Left forelimb (tissue), 1 donor: ENCODE measurements around the gene CREG2.

ENCODE experiments used
- DNase-seq: peaks from one replicate; pipeline ENCODE4 v3.0.0-alpha.2; 2018; ENCODE audit warnings: low spot score

Gene CREG2, protein sequence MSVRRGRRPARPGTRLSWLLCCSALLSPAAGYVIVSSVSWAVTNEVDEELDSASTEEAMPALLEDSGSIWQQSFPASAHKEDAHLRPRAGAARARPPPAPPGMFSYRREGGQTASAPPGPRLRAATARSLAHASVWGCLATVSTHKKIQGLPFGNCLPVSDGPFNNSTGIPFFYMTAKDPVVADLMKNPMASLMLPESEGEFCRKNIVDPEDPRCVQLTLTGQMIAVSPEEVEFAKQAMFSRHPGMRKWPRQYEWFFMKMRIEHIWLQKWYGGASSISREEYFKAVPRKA

GRCh38 chr2:101387151-101387834 is at the start of gene CREG2:
Gene CREG2 (minus strand): TSS chr2:101387503. CDS start chr2:101387457, 46 bp downstream.
- DNase-seq = peak; percentile 74

GRCh38 chr2:101435001-101435862 is 47.9 kb upstream of the CREG2 start:
- peak; percentile 70 for DNase-seq

- DNase-seq = no peak
Observed at GRCh38 chr2:101433465-101433864, 46.2 kb upstream of the CREG2 start.

DNA sequence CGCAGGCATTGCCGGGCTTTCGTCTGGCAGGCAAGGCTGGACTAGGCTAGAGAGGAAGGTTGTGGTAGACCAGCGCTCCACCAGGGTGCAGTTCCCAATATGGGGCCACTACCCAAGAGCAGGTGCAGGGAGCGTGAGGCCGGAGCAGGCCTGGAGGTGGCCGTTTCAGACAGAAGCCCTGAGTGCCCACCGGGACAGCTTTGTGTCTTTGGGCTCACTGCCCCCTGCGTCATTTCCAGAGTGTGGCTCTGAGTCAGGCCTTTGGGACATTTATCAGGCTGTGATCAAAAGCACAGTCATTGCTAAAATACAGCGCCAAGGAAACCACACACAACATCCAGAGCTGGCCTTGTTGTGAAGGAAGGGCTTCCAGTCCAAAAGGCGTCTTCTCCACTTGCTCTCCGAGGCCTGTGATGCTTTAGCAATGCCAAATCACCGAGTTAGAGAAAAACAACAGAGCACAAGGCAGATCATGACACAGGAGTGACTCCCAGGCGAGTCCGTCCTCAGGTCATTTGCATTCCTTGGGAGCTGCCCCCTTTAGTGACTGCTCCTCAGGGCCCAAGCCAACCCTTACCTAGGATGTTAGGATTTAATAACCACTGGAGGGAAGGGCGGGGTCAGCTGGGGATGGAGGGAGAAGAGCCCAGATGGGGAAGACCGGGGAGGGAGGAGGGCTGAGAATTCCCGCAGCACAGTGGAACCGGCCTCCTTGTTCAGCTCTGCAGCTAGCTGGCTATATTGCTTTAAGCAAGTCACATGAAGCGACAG is 45.3 kb upstream of the CREG2 start:
- DNase-seq = peak; percentile 64

- no peak for DNase-seq
Observed at GRCh38 chr2:101431486-101431885, 44.2 kb upstream of the CREG2 start.

DNA sequence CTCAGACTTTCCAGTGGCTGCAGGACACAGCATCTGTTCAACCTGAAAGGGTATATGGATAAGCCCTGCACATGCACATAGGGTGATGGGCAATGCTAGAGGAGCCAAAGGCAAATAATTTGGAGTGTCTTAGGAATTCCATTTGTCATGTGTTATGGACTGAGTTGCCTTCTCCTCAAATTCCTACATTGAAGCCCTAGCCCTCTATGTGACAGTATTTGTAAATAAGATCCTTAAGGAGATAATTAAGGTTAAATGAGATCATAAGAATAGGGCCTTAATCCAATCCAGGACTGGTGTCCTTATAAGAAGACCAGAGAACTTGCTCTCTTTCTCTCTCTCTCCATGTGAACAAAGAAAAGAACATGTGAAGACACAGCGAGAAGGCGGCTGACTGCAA is 42.9 kb upstream of the CREG2 start:
- no peak for DNase-seq

- no peak for DNase-seq
Observed at GRCh38 chr2:101429453-101429852, 42.1 kb upstream of the CREG2 start.

DNA sequence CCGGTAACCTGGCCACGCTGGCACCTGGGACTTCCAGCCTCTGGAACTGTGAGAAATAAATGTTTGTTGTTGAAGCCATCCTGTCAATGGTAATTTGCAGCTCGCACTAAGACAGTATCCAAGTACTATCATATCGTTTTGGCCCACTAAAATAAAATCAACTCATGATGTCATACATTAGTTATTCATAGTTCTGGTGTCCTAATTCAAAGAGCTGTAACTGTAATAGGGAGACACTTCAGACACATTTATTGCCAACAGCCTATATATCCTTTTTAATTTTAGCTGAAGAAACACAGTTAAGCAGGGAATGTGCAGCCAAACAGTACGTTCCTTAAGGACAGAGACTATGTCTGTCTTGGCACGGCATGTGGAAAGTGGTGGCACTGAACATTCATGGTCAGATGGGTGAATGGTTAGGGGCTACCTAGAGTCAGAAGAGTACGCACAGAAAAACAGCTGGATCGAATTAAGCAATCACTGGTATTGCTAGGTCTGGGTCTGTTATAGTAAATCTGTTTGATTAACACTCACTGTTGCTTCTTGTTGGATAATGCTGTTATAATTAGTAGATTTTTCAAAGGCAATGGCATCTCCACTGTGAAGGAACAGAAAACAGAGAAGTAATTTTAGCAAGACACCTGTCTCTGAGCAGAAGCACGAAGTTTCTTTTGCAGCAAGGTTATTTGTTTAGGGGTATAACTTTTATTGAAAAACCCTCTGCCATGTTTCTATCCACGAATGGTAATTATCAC is 41.3 kb upstream of the CREG2 start:
- no peak for DNase-seq

DNA sequence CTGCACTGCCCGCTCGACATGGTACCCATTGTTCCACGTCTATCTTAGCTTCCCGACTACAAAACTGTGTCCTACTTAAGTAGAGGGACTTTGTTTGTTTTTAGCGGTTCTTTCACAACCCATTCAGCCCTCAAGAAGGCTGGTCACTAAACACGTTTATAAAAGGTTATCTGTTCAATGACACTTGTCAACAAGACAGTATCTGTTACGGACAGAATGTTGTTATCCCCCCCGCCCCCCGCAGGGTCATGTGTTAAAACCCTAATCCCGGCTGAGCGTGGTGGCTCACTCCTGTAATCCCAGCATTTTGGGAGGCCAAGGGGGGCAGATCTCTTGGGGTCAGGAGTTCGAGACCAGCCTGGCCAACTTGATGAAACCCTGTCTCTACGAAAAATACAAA is 40.4 kb upstream of the CREG2 start:
- no peak for DNase-seq

DNA sequence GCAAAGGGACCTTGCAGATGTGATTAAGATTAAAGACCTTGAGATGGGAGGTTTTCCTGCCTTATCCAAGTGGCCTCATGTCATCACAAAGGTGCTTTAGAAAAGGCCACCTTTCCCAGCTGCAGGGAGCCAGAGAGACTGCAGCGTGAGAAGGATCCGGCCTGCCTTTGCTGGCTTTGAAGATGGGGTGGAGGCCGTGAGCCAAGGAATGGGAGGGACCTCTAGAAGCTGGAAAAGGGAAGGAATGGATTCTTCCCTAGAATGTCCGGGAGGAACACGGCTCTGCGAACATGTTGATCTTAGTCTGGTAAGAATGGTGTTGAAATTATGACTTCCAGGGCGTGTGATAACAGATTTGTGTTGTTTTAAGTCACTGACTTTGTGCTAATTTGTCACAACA is 39.9 kb upstream of the CREG2 start:
- DNase-seq = no peak

GRCh38 chr2:101426822-101427221 is 39.5 kb upstream of the CREG2 start:
- DNase-seq = no peak

GRCh38 chr2:101420623-101421022 is 33.3 kb upstream of the CREG2 start:
- DNase-seq = no peak

GRCh38 chr2:101419096-101419663 is 31.9 kb upstream of the CREG2 start:
- DNase-seq = peak; percentile 55

DNA sequence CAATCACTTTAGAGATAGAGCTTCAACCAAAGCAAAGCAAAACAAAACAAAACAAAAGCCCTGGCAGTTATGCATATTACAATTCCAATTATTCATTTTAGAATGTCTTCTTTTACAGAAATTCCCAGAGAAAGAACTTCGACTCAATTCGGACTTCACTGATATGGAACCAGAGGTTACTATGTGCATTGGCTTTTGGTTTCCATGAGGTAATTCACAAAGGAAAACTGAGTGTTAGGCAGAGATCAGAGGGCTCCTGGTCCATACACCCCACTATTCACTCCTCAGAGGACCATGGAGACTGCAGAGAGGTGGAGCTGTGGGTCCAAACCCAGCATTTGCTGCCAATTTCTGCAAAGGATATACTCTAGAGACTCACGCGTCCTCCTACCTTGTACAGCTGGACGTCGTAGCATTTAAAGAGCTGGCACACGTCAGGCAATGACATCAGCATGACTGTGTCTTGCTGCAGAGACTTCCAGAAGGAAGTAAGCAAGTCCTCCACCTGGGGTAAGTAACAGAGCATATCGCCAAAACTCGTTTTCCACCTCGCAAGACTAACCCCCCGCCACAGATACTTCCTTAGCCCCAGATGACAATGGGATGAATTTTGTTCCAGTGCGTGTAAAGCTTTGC is 31.3 kb upstream of the CREG2 start:
- peak; percentile 72 for DNase-seq

DNA sequence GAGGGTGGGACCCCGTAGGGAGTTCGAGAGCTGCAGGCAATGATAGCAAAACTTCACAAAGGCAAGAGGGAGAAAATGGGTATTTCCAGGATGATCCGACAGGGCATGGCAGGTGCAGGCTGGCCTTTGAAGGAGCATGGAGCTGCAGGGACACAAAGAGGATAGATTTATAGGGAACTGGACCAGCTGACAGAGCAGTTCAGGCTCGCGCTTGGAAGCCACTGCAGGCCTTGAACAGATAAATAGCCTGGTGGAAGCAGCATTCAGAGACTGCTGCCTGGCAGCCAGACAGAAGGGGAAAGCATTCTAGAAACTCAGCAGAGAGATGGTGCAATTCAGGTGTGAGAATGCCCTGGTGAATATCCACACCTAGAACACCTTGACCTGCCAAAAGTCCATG is 29.3 kb upstream of the CREG2 start:
- no peak for DNase-seq

GRCh38 chr2:101415884-101416283 is 28.6 kb upstream of the CREG2 start:
- no peak for DNase-seq

- no peak for DNase-seq
Observed at GRCh38 chr2:101415220-101415619, 27.9 kb upstream of the CREG2 start.

GRCh38 chr2:101412092-101412694 is 24.9 kb upstream of the CREG2 start:
- no peak for DNase-seq

- no peak for DNase-seq
Observed at GRCh38 chr2:101410746-101411145, 23.4 kb upstream of the CREG2 start.

GRCh38 chr2:101410114-101410513 is 22.8 kb upstream of the CREG2 start:
- no peak for DNase-seq
